CD4-positive, alpha-beta T cell treated with Interferon gamma for 1 hour (primary cell): ENCODE measurements around the gene ATP6V0C.

Source experiments
- DNase-seq: peaks from one replicate; pipeline ENCODE4 v3.0.0-alpha.2; 2020

Gene ATP6V0C

DNA sequence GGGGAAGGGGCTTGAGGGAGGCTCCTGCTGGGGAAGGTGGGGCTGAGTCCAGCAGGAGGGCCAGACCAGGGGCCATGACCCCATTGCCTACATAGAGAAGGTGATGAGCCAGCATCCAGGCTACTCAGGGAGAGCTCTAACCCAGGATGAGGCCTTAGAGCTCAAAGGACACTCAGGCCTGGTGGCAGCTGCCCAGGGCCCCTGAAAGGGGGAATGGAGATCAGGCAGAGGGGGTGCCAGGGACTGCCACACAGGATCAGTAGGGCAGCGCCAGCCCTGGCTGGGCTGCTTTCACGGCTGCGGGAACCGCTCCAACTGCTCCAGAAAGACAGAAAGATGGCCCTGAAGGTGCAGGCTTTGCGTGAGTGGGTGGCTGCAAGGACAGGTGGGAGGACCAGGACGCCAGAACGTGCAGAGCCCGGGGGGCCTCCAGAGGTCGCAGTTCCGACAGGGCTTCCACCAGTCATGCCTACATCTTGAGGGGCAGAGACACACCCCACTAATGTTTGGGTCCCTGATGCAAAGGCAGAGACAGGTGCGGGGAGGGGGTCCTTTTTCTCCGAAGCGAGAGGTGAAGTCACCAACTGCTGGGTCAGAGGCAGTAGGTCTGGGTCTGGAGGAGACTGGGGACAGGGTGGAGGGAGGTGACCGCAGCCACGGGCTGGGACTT, 882 bp upstream of the ATP6V0C start:
- peak; percentile 42 for DNase-seq

DNA sequence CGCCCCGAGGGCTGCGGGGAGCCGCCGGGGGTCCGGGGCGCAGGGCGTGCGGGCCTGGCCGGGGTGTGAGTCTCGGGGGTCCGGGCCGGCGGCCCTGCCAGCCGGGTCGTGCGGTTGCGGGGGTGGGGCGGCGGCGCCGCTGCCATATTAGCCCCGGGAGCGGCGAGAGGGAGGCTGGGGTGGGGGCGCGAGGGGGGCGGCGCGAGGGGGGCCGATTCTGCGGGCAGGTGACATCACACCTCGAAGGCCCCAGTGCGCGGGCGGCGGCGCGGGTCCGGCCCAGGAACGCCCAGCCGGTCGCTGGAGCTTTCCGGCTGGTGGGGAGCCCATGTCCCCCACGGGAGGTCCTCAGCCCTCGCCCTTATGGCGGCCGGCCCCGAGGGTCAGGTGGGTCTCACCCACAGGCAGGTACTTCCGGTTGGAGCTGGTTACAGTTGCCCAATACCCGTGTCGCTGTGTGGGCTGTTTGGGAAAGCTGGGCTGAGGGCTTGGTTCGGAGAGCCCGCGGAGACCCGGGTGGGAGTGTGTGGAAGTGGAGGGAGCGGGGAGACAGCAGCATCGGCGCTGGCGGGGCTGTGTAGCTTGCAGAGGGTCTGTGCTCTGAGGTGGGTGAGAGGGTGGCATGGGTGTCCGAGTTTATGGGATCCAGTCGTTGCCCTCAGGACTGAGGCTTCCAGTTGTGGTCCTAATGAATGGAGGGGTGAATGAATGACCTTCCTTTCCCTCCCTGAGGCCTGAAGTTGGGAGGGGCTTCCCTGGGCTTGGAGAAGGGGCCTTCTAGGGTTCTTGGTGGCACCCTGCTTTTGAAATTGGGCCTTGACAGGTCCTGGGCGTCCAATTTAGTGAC, 804 bp downstream of the ATP6V0C start:
- DNase-seq, result peak; percentile 40

- DNase-seq, result no peak
Observed at GRCh38 chr16:2515180-2515851, 1.6 kb downstream of the ATP6V0C start.

DNA sequence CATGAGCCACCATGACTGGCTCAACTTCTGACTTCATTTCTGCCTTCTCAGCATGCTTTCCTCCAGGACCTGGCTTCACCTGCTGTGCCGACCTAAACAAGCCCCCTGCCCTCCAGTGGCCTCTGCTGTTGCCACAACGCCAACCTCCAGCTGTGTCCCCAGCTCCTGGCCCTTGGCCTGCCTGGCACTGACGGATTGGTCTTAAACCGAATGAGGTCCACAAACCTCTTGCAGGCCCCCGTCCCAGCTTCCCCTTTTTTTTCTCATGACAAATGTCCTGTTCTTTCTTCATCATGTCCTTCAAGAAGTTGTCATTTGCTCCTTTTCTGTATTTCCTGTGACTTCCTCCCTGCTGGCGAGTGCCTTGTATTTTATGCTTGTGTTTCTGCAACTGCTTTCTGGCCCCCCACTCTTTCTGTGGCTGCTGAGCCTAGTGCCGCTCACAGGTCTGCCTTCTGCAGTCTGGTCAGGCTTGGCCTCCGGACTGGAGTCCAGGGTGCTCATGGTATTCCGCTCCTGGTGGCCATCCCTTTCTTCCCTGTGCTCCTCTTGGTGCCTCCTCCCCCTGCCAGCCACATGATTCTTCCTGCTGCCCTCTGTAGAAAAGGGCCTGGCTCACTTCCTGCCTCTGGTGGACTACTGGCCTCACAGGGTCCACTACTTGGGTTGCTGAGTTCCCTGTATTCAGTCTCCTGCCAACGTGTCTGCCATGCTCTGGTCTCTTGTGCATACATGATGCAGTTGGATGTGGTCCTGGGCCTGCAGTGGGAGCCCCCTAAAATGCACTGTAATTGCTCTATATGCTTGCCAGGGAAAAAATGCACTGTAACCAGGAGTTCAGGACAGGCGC, 2.9 kb downstream of the ATP6V0C start:
- DNase-seq, result peak; percentile 45

GRCh38 chr16:2517954-2518605, 4.3 kb downstream of the ATP6V0C start:
- DNase-seq, result no peak

- DNase-seq, result no peak
Observed at GRCh38 chr16:2518823-2519710, 5.3 kb downstream of the ATP6V0C start.

- no peak for DNase-seq
Observed at GRCh38 chr16:2519711-2520080, 5.9 kb downstream of the ATP6V0C start.

- DNase-seq, result peak; percentile 90
Observed at GRCh38 chr16:2520097-2520783, 6.5 kb downstream of the ATP6V0C start, which contains the start of gene AMDHD2. Gene AMDHD2, plus strand, starts transcription at chr16:2520371. Its CDS starts 88 bp downstream, at chr16:2520459.

- peak; percentile 85 for DNase-seq
Observed at GRCh38 chr16:2520784-2521531, 7.2 kb downstream of the ATP6V0C start.

- no peak for DNase-seq
Observed at GRCh38 chr16:2523801-2524231, 10.1 kb downstream of the ATP6V0C start.

GRCh38 chr16:2524339-2524938, 10.7 kb downstream of the ATP6V0C start:
- no peak for DNase-seq

DNA sequence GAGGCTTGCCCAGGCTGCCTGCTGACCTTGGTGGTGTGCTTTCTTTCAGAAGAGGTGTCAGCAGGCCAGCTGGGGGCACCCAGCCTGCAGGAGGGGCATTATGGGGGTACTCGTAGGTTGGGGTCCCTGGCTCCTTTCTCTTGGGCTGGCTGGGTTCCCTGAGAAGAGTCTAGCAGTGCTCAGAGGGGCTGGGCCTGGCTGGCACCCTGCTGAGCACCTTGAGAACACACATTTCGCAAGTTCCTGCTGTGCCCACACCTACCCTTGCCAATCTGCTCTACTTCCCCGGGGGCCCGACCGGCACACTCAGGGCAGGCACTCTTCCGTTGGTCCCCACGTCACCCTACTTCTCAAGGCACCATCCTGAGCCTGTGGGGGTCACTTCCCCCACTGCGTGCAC, 12.4 kb downstream of the ATP6V0C start:
- DNase-seq, result no peak

- DNase-seq, result no peak
Observed at GRCh38 chr16:2527071-2527783, 13.5 kb downstream of the ATP6V0C start.

- DNase-seq, result no peak
Observed at GRCh38 chr16:2527784-2528100, 14.0 kb downstream of the ATP6V0C start.

DNA sequence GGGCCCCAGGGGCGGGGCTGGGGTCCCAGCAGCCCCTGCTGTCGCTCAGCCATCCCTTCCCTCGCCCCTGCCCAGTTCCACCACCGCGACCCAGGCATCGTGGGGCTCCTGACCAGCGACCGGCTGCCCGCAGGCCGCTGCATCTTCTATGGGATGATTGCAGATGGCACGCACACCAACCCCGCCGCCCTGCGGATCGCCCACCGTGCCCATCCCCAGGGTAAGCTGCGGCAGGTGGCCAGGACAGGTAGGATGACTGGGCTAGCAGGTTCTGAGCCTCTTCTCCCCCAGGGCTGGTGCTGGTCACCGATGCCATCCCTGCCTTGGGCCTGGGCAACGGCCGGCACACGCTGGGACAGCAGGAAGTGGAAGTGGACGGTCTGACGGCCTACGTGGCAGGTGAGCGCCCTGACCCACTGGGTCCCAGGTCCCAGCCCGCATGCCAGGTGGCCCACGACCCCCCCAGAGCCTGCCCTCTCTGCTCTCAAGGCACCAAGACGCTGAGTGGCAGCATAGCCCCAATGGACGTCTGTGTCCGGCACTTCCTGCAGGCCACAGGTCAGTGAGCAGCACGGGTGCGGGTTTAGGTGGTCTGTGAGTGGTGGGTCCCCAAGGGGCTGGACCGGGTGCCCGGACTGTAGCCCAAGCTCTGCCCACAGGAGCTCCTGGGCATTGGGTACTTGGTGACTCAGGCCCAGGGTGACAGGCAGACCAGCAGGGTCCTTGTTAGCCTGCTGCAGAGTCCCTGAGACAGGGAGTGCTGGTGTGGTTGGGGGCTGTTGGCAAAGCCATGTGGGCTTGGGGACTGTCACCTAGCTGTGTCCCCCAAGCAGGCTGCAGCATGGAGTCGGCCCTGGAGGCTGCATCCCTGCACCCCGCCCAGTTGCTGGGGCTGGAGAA, 14.7 kb downstream of the ATP6V0C start:
- DNase-seq, result no peak

GRCh38 chr16:2529061-2529931, 15.5 kb downstream of the ATP6V0C start:
- DNase-seq, result no peak
